GM21447 (cell line): Measurements from ENCODE around the gene RPP38.

Source experiments
- ATAC-seq: cut with Tn5 transposase; IDR thresholded peaks from one replicate; pipeline ENCODE4 v1.9.1; 2021; ENCODE audit not compliant: unreplicated experiment

The RPP38 gene

DNA sequence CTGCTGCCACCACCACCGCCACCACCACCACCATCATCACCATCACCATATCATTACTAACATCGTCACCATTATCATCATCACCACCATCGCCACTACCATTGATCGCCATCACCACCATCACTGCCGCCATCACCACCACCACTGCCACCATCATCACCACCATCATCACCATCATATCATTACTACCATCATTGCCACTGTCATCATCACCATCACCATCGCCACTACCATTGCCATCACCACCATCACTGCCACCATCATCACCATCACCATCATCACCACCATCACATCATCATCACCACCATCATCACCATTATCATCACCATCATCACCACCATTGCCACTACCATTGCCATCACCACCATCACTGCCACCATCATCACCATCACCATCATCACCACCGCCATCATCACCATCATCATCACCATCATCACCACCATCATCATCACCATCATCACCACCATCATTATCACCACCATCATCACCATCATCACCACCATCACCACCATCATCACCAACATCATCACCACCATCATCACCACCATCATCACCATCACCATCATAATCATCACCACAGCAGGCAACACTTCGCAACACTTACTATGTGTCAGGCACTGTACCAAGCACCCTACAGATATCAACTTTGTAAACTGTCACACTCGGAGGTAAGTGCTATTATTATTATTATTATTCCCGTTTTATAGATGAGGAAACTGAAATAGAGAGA, 52.1 kb downstream of the RPP38 start:
- ATAC-seq, result no peak

DNA sequence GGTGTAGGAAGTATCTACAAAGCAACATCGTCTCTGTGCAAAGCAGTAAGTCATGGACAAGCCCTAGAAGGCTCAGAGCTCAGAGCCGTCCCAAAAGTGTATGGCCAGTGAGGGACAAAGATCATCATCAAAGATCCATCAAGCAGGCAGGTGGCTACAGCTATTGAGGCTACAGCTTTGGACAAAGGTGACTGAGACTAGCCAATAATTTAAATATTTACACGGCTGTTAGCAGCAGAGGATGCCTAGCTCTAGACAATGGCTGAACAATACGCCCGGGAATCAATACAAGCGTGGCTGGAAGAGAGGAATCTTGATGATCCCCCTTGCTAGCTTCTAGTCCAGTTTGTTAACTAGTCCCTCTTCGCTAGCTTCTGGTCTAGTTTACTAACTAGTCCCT, 53.4 kb downstream of the RPP38 start:
- ATAC-seq, result no peak

DNA sequence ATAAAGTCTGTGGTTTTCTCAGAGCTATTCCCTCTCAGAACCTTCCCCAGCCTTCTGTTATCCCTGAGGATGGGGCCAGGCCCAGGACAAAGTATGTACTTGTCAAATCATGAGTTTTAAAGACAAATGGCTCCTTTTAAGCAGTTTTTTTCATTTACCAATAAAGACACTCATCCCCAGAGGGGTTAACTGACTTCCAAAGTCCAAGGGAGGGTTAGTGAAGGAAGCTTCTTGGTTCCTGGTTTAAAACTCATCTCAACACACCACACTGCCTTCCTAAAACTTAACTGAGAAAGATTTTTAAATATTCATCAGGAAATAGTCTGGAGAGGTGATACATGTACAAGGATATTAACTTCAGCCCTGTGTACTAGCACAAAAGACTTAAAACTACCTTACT, 55.4 kb downstream of the RPP38 start:
- ATAC-seq, result no peak
